HG03520 (cell line): ENCODE data around the gene MRPS12.

Source experiments
- ATAC-seq: cut with Tn5 transposase; IDR thresholded peaks from one replicate; pipeline ENCODE4 v1.9.1; 2021; ENCODE audit warnings: mild to moderate bottlenecking, moderate library complexity; ENCODE audit not compliant: unreplicated experiment

The MRPS12 gene

DNA sequence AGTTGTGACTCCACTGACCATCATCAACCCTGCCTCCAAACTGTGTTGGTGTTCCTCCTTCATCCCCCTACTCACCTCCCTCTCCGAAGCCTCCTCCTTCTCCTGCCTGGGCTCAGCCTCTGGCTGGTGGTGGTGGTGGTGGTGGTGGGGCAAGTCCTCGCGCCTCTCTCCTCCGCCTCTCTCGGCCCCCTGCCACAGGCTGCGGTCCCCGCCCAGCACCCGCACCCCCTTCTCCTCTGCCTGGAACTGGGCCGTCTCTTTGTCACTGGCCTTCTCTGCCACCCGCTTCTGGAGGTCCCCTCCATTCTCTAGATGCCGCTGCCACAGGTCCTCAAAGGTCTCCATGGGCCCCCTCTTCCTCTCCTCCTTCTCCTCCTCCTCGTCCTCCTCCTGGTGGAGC, 20.3 kb upstream of the MRPS12 start:
- no peak for ATAC-seq

- ATAC-seq: no peak
Measured at GRCh38 chr19:38911388-38912001, 19.2 kb upstream of the MRPS12 start.

DNA sequence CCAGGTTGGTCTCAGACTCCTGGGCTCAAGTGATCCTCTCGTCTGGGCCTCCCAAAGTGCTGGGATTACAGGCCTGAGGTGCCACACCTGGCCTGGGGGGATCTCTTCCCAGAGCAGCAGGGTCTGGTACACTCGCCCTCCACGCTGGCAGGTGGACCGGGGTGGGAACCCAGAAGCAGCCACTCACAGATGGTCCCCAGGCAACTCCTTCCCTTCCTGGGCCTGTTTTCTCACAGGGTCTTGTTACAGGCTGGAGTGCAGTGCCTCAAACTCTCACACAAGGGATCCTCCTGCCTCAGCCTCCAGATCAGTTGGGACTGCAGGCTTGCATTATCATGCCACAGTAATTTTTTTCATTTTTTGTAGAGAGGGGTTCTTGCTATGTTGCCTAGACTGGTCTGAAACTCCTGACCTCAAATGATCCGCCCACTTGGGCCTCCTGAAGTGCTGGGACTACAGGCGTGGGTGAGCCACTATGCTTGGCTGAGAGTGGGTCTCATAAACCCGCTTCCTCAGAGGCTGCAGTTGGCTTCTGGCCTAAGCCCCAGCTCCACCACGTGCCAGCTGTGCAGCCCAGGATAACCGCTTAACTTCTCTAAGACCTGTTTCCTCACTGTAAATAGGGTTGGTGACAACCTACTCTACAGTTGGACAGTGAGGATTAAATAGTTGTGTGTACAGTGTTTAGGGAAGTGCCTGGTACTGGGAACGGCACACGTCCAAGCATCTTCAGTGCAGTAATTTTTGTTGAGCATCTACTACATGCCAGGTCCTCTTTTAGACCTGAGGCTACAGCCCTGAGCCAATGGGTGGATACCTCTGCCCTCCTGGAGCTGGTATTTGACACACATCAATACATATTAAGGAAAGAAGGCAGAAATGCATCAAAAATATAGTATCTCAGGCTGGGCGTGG, 17.9 kb upstream of the MRPS12 start:
- ATAC-seq: no peak

- ATAC-seq: no peak
Measured at GRCh38 chr19:38913958-38914357, 16.8 kb upstream of the MRPS12 start.

DNA sequence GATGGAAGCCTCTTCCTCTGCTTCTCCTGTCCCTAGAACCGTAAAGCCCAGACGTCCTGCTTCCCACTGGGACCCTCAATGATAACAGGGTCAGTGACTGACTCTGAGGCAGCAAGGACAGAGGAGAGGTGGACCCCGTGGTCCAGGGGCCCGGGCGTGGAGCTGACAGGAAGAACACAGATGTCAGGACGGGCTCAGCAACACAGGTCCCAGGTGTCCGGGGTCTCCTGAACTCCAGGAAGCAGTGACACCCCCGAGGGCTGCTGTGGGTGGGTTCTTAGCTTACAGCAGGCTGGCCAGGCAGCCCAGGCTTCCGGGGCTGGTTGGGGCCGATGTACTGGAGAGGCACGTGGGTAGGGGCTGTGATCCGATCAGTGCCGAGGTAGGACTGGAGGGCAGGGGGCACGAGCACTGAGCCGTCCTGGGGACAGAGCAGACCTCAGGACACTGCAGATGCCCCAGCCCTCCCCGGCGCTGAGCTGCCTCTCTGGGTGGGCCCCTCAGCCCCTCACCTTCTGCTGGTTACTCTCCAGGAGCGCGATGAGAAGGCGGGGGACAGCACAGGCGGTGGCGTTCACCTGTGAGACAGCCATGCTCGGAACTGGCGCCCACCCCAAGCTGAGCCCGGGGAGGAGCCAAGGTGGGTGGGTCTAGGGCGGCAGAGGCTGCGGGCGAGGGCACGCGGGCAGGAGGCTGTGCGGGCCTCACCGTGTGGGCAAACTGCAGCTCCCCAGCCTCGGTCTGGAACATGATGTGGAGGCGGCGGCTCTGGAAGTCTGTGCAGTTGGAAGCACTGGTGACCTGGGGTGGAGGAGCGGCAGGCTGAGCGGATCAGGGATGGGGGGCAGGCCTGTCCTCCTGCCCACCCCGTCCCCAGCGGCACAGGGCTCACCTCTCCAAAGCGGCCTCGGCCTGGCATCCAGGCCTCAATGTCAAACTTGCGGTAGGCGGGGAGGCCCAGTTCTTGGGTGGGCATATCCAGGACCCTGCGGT, 15.1 kb upstream of the MRPS12 start:
- no peak for ATAC-seq

- no peak for ATAC-seq
Measured at GRCh38 chr19:38917516-38917915, 13.2 kb upstream of the MRPS12 start.

- no peak for ATAC-seq
Measured at GRCh38 chr19:38917921-38918491, 12.7 kb upstream of the MRPS12 start.

- ATAC-seq: no peak
Measured at GRCh38 chr19:38918526-38918925, 12.2 kb upstream of the MRPS12 start.

DNA sequence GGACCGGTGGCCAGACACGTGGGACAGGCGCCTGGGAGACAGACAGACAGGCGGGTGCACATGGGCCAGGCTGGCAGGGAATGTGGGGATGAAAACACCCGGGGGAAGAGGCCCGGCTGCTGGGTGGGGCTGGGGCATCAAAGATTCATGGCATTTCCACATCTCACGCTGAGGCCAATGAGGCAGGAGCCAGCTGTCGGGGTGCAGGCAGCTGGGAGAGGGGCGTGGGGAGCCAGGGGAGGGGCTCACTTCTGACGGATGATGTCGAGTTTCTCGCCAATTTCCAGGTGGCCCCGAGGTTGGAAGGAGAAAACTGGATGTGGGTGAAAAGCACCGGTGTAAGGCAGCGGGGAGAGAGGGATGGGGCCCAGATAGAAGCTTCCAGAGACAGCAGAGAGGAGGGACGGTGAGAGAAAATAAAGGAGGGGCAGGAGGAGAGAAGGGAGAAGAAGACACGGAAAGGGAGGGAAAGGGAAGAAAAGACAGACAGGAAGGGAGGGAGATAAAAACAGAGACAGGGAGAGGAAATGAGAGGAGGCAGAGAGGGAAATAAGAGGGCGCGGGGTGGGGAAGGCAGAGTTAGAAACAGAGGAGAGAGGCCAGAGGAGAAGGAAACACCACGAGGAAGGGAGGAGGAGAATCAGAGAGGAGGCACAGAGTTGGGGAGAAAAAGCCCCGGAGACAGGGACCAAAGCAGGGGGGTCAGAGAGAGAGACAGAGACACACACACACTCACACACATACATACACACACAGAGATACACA, 10.7 kb upstream of the MRPS12 start:
- ATAC-seq: no peak

GRCh38 chr19:38920602-38921419, 9.9 kb upstream of the MRPS12 start:
- no peak for ATAC-seq

GRCh38 chr19:38921420-38922274, 9.1 kb upstream of the MRPS12 start:
- no peak for ATAC-seq

DNA sequence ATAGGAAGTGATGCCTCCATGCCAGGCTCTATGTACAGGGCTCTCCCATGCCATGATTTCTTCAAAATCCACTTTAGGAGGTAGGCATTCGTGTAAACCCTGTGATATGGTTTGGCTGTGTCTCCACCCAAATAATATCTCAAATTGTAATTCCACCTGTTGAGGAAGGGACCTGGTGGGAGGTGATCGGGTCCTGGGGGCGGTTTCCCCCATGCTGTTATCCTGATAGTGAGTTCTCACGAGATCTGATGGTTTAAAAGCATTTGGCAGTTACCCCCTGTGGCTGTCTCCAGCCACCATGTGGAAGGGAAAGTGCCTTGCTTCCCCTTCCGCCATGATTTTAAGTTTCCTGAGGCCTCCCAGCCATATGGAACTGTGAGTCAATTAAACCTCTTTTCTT, 8.3 kb upstream of the MRPS12 start:
- no peak for ATAC-seq

GRCh38 chr19:38924388-38924787, 6.4 kb upstream of the MRPS12 start:
- ATAC-seq: no peak

GRCh38 chr19:38928391-38929001, 2.2 kb upstream of the MRPS12 start:
- no peak for ATAC-seq

- ATAC-seq: peak; percentile 72
Measured at GRCh38 chr19:38929929-38930775, 592 bp upstream of the MRPS12 start, which contains the start of gene SARS2. TSS of gene SARS2 (minus strand) at chr19:38930763. CDS start at chr19:38930736, 27 bp downstream.

DNA sequence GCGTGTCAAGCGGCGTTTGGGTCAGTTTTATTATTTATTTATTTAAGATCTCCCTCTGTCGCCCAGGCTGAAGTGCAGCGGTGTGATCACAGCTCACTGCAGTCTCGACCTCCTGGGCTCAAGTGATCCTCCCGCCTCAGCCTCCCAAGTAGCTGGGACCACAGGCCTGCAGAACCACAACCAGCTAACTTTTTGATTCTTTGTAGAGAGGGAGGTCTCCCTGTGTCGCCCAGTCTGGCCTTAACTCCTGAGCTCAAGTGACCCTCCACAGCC, 713 bp downstream of the MRPS12 start:
- ATAC-seq: no peak
